HEK293 (cell line): ENCODE results near the gene PRKAB1.

Source experiments
- CTCF ChIA-PET: fragments of 350-600 bp; formaldehyde crosslinking; extraction: SDS; loops from one replicate; lab custom pipeline; 2021; ENCODE audit warnings: antibody characterized with exemption; lab: Yijun Ruan, JAX
- POLR2A ChIA-PET: fragments of 300-600 bp; formaldehyde crosslinking; extraction: SDS; loops from one replicate; lab custom pipeline; 2020; ENCODE audit warnings: antibody characterized with exemption, inconsistent platforms; lab: Yijun Ruan, JAX
- H3K27ac ChIP-seq: fragments of 200-500 bp; sonication (Bioruptor generic); 2 replicates; pipeline ENCODE4 v1.5.1; 2014; ENCODE audit warnings: low read depth, low read length, control low read depth, inconsistent platforms; ENCODE audit errors: extremely low read depth
- H3K36me3 ChIP-seq, 2 experiments: fragments of 200-500 bp in 1 of 2; sonication (Bioruptor generic) in 1 of 2; 1 replicate in 1 of 2; 2 replicates in 1 of 2; pipeline ENCODE4 v1.5.1; 2014 to 2017; ENCODE audit warnings: inconsistent platforms in 2 of 2, low read length in 2 of 2; ENCODE audit not compliant: control insufficient read depth in 2 of 2, insufficient read depth in 1 of 2
- H3K4me1 ChIP-seq: fragments of 200-500 bp; sonication (Bioruptor generic); 2 replicates; pipeline ENCODE4 v1.5.1; 2014; ENCODE audit warnings: mild to moderate bottlenecking, low read length, inconsistent platforms; ENCODE audit not compliant: control insufficient read depth, insufficient read depth
- H3K4me3 ChIP-seq: 2 replicates; pipeline ENCODE4 v1.5.1; 2011; ENCODE audit warnings: low read depth, mild to moderate bottlenecking, control low read depth, low read length, moderate library complexity
- H3K9me3 ChIP-seq: fragments of 200-500 bp; sonication (Bioruptor generic); 2 replicates; pipeline ENCODE4 v1.5.1; 2014; ENCODE audit warnings: low read depth, low read length, inconsistent platforms; ENCODE audit not compliant: control insufficient read depth, insufficient read depth
- GLIS1 ChIP-seq: fragments of 450-650 bp; formaldehyde crosslinking; IDR thresholded peaks from 2 replicates; pipeline ENCODE4 v1.5.1; 2016; ENCODE audit warnings: missing biosample characterization, missing genetic modification characterization
- INSM2 ChIP-seq: fragments of 450-650 bp; formaldehyde crosslinking; IDR thresholded peaks from 2 replicates; pipeline ENCODE4 v1.5.1; 2016; ENCODE audit warnings: missing biosample characterization, missing genetic modification characterization
- KLF9 ChIP-seq: fragments of 450-650 bp; formaldehyde crosslinking; IDR thresholded peaks from 2 replicates; pipeline ENCODE4 v1.5.1; 2016; ENCODE audit warnings: missing biosample characterization, missing genetic modification characterization, low read depth
- OSR2 ChIP-seq: fragments of 450-650 bp; formaldehyde crosslinking; IDR thresholded peaks from 2 replicates; pipeline ENCODE4 v1.5.1; 2016; ENCODE audit warnings: missing biosample characterization, missing genetic modification characterization
- PRDM6 ChIP-seq: fragments of 450-650 bp; formaldehyde crosslinking; IDR thresholded peaks from 2 replicates; pipeline ENCODE4 v1.5.1; 2017; ENCODE audit warnings: missing biosample characterization, missing genetic modification characterization
- SP3 ChIP-seq: fragments of 450-650 bp; formaldehyde crosslinking; IDR thresholded peaks from 2 replicates; pipeline ENCODE4 v1.5.1; 2016; ENCODE audit warnings: missing biosample characterization, missing genetic modification characterization
- ZBTB17 ChIP-seq: fragments of 450-650 bp; formaldehyde crosslinking; IDR thresholded peaks from 2 replicates; pipeline ENCODE4 v1.5.1; 2016; ENCODE audit warnings: missing biosample characterization, missing genetic modification characterization
- ZIC2 ChIP-seq: fragments of 450-650 bp; formaldehyde crosslinking; IDR thresholded peaks from 2 replicates; pipeline ENCODE4 v1.5.1; 2016; ENCODE audit warnings: missing biosample characterization, missing genetic modification characterization
- ZNF174 ChIP-seq: fragments of 450-650 bp; formaldehyde crosslinking; IDR thresholded peaks from 2 replicates; pipeline ENCODE4 v1.5.0; 2017; ENCODE audit warnings: missing biosample characterization, mild to moderate bottlenecking, missing genetic modification characterization
- ZNF18 ChIP-seq: fragments of 450-650 bp; formaldehyde crosslinking; IDR thresholded peaks from 2 replicates; pipeline ENCODE4 v1.5.1; 2016; ENCODE audit warnings: missing biosample characterization, missing genetic modification characterization
- ZNF184 ChIP-seq: fragments of 450-650 bp; IDR thresholded peaks from 2 replicates; pipeline ENCODE4 v1.5.1; 2018; ENCODE audit warnings: missing biosample characterization, mild to moderate bottlenecking, missing genetic modification characterization
- ZNF221 ChIP-seq: fragments of 450-650 bp; formaldehyde crosslinking; IDR thresholded peaks from 2 replicates; pipeline ENCODE4 v1.5.1; 2017; ENCODE audit warnings: missing biosample characterization, missing genetic modification characterization, borderline replicate concordance
- ZNF423 ChIP-seq: fragments of 450-650 bp; formaldehyde crosslinking; IDR thresholded peaks from 2 replicates; pipeline ENCODE4 v1.5.1; 2016; ENCODE audit warnings: missing biosample characterization, missing genetic modification characterization
- ZNF600 ChIP-seq: fragments of 450-650 bp; formaldehyde crosslinking; IDR thresholded peaks from 2 replicates; pipeline ENCODE4 v1.5.1; 2016; ENCODE audit warnings: missing biosample characterization, missing genetic modification characterization
- ZNF610 ChIP-seq: fragments of 450-650 bp; formaldehyde crosslinking; IDR thresholded peaks from 2 replicates; pipeline ENCODE4 v1.5.1; 2016; ENCODE audit warnings: missing biosample characterization, missing genetic modification characterization, borderline replicate concordance
- ZNF629 ChIP-seq: fragments of 450-650 bp; formaldehyde crosslinking; IDR thresholded peaks from 2 replicates; pipeline ENCODE4 v1.5.1; 2017; ENCODE audit warnings: missing biosample characterization, missing genetic modification characterization
- ZNF792 ChIP-seq: fragments of 450-650 bp; formaldehyde crosslinking; IDR thresholded peaks from 2 replicates; pipeline ENCODE4 v1.5.1; 2016; ENCODE audit warnings: missing biosample characterization, missing genetic modification characterization
- ZNF843 ChIP-seq: fragments of 450-650 bp; formaldehyde crosslinking; IDR thresholded peaks from 2 replicates; pipeline ENCODE4 v1.5.1; 2016; ENCODE audit warnings: missing biosample characterization, missing genetic modification characterization
- ZSCAN30 ChIP-seq: fragments of 450-650 bp; IDR thresholded peaks from 2 replicates; pipeline ENCODE4 v1.5.1; 2018; ENCODE audit warnings: missing biosample characterization, mild to moderate bottlenecking, missing genetic modification characterization, moderate library complexity

The PRKAB1 gene

GRCh38 chr12:119676573-119676972 lies 8.6 kb downstream of the PRKAB1 start:
- H3K4me3 ChIP-seq = no peak overlapping the region
- peaks cover 47 to 100% of the 10 kb centered on the region in 2 experiments for H3K36me3 ChIP-seq
- POLR2A ChIA-PET = interaction anchor here (1.6 kb wide), 1 partner anchor 9 kb away, joined by 3 read pairs; the partner anchor contains the start of gene PRKAB1

GRCh38 chr12:119678459-119678858 lies 10.5 kb downstream of the PRKAB1 start:
- Histone ChIP-seq H3K36me3 (peaks cover 35 to 87% of the 10 kb centered on the region in 2 experiments), H3K4me1 (no peaks in the 10 kb centered on the region), H3K27ac (no peak overlapping the region), H3K4me3 (no peak overlapping the region)
- CTCF ChIA-PET = interaction anchor here (1.3 kb wide), 1 partner anchor 10 kb away, joined by 3 read pairs; no protein-coding TSS in a partner anchor
- TF ChIP-seq ZNF610 (tag by site-specific recombination) (no peak), ZNF184 (peak; percentile 98), ZNF629 (peak; percentile 81)
- TF ChIP-seq, all 188 proteins: peak for 2
- POLR2A ChIA-PET = no interaction called here
- no peaks in the 10 kb centered on the region for H3K9me3 ChIP-seq

More at GRCh38 chr12:119676573-119676972, 8.6 kb downstream of the PRKAB1 start:
- no peaks in the 10 kb centered on the region for H3K9me3 ChIP-seq
- CTCF ChIA-PET = interaction anchor here (0.6 kb wide), 1 partner anchor 9 kb away, joined by 4 read pairs; the partner anchor contains the start of gene PRKAB1
- no peak overlapping the region for H3K27ac ChIP-seq
- TF ChIP-seq ZNF600 = no peak
- no peak for TF ChIP-seq ZNF174 (tag by site-specific recombination)
- TF ChIP-seq SP3 (tag by site-specific recombination) = no peak
- no peak for TF ChIP-seq ZNF792 (tag by site-specific recombination)
- peak; percentile 64; the same call in 1 of the 2 replicates for TF ChIP-seq ZNF18 (tag by site-specific recombination)
- H3K4me1 ChIP-seq = no peaks in the 10 kb centered on the region

GRCh38 chr12:119679081-119679480 lies 11.1 kb downstream of the PRKAB1 start:
- H3K9me3 ChIP-seq = no peaks in the 10 kb centered on the region
- peaks cover 32 to 81% of the 10 kb centered on the region in 2 experiments for H3K36me3 ChIP-seq
- CTCF ChIA-PET = interaction anchor here (1.3 kb wide), 1 partner anchor 11 kb away, joined by 3 read pairs; no protein-coding TSS in a partner anchor
- POLR2A ChIA-PET = no interaction called here
- TF ChIP-seq ZNF423 = peak; percentile 25; the same call in 1 of the 2 replicates
- peak; percentile 71 for TF ChIP-seq OSR2 (tag by site-specific recombination)
- no peak for TF ChIP-seq KLF9 (tag by site-specific recombination)
- peak; percentile 64; the same call in 1 of the 2 replicates for TF ChIP-seq ZBTB17 (tag by site-specific recombination)
- TF ChIP-seq ZNF843 (tag by site-specific recombination) = 0 out of 2 replicates have a peak, but pooled peaks have one; percentile 47
- TF ChIP-seq GLIS1 (tag by site-specific recombination) = peak; percentile 36; the same call in 1 of the 2 replicates
- no peak for TF ChIP-seq INSM2 (tag by site-specific recombination)
- peak; percentile 61; the same call in 1 of the 2 replicates for TF ChIP-seq ZSCAN30 (tag by site-specific recombination)
- peak; percentile 68 for TF ChIP-seq PRDM6 (tag by site-specific recombination)
- no peak for TF ChIP-seq ZNF184
- no peak for TF ChIP-seq ZNF221 (tag by site-specific recombination)
- TF ChIP-seq ZIC2 (tag by site-specific recombination) = peak; percentile 77
- H3K4me3 ChIP-seq = no peak overlapping the region
- no peak overlapping the region for H3K27ac ChIP-seq
- no peaks in the 10 kb centered on the region for H3K4me1 ChIP-seq
